HCT116 (cell line): ENCODE results near the gene CTTN.

Experiments used
- EGR1 ChIP-seq: IDR thresholded peaks from 2 replicates; pipeline ENCODE4 v1.6.1; 2012; ENCODE audit warnings: low read depth
- JUND ChIP-seq: IDR thresholded peaks from 2 replicates; pipeline ENCODE4 v1.6.1; 2012
- POLR2AphosphoS5 ChIP-seq: IDR thresholded peaks from 2 replicates; pipeline ENCODE4 v1.6.1; 2011; ENCODE audit warnings: mild to moderate bottlenecking, low read depth, low read length, moderate library complexity
- TF ChIP-seq, protein P1 (sequence below), 3 experiments: fragments of 200-600 bp in 1 of 3; sonication (generic) in 1 of 3; IDR thresholded peaks in 2 of 3; conservative IDR thresholded peaks in 1 of 3; 2 replicates each; pipeline ENCODE4 v1.5.1; 2012 to 2017; ENCODE audit warnings: low read depth in 2 of 3, low read length in 2 of 3, antibody characterized with exemption in 1 of 3, borderline replicate concordance in 1 of 3, control low read depth in 1 of 3, mild to moderate bottlenecking in 1 of 3, mixed read lengths in 1 of 3, mixed run types in 1 of 3, moderate library complexity in 1 of 3; ENCODE audit not compliant: insufficient read depth in 1 of 3

DNA sequence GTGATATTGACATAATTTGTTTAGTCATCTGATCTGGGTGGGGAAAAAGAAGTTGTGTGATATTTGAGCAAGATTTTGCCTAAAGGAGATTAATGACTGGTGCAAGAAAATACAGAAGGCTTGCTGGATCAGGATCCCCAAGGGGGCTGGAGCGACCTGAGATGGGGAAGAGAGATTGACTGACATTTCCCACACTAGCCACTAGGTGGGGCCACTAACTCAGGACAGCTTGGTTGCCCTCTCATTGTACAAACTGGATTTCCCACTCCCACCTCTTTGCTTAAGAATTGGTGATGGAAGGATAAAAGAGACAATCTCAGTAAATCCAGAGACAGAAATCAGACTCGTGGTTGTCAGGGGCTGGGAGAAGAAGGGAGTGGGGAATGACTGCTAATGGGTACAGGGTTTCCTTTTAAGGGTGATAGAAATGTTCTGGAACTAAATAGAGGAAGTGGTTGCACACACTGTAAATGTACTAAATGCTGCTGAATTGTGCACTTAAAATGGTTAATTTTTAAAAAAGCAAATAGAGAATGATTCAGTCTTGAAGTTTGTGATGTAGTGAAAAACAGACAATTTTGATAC, 50.7 kb downstream of the CTTN start:
- no peak for TF ChIP-seq POLR2AphosphoS5
- no peak for TF ChIP-seq JUND
- TF ChIP-seq, protein P1, sequence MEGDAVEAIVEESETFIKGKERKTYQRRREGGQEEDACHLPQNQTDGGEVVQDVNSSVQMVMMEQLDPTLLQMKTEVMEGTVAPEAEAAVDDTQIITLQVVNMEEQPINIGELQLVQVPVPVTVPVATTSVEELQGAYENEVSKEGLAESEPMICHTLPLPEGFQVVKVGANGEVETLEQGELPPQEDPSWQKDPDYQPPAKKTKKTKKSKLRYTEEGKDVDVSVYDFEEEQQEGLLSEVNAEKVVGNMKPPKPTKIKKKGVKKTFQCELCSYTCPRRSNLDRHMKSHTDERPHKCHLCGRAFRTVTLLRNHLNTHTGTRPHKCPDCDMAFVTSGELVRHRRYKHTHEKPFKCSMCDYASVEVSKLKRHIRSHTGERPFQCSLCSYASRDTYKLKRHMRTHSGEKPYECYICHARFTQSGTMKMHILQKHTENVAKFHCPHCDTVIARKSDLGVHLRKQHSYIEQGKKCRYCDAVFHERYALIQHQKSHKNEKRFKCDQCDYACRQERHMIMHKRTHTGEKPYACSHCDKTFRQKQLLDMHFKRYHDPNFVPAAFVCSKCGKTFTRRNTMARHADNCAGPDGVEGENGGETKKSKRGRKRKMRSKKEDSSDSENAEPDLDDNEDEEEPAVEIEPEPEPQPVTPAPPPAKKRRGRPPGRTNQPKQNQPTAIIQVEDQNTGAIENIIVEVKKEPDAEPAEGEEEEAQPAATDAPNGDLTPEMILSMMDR (IDR thresholded peaks at IDR 0.05 in 2 of 3, conservative IDR thresholded peaks at IDR 0.05 in 1 of 3; ENCODE audit: borderline replicate concordance in 1 of 3, insufficient read depth in 1 of 3, low read depth in 2 of 3, low read length in 2 of 3) = peak; percentile 44 to 89 (median 79); a peak in 5 of 6 replicates
- TF ChIP-seq EGR1 = no peak
